Peyer's patch (tissue), 4 donors: ENCODE measurements around the gene ARHGEF7. TPM values are rescaled to one million over a fixed set of nuclear protein-coding genes. Genes with fewer than 3 reads are reported as not detected.

ENCODE experiments used
- DNase-seq, 3 donors: peaks; one replicate each; pipeline ENCODE4 v3.0.0-alpha.2; 2017 to 2019
- H3K27ac ChIP-seq, 4 donors: fragments of 200-600 bp; sonication (generic); one replicate each; pipeline ENCODE4 v1.5.1; 2016 to 2019
- H3K27me3 ChIP-seq, 2 donors: fragments of 200-600 bp; sonication (generic); one replicate each; pipeline ENCODE4 v1.5.1; 2019
- H3K36me3 ChIP-seq, 3 donors: fragments of 200-600 bp; sonication (generic); one replicate each; pipeline ENCODE4 v1.5.1; 2016 to 2019
- H3K4me1 ChIP-seq, 4 donors: fragments of 200-600 bp; sonication (generic); one replicate each; pipeline ENCODE4 v1.5.1; 2016 to 2019
- H3K4me3 ChIP-seq, 4 donors: fragments of 200-600 bp; sonication (generic); 1 replicate in 3 of 4; 2 replicates in 1 of 4; pipeline ENCODE4 v1.5.1; 2016 to 2019; ENCODE audit warnings: mild to moderate bottlenecking in 1 of 4
- H3K9me3 ChIP-seq, 4 donors: fragments of 200-600 bp; sonication (generic); one replicate each; pipeline ENCODE4 v1.5.1; 2016 to 2019; ENCODE audit warnings: mild to moderate bottlenecking in 1 of 4
- CTCF ChIP-seq, 6 experiments: fragments of 450-650 bp in 4 of 6; fragments of 200-600 bp in 2 of 6; sonication (generic) in 1 of 6; IDR thresholded peaks; one replicate each; pipeline ENCODE4 v1.5.1; 2017 to 2019; ENCODE audit warnings: antibody characterized with exemption in 6 of 6, mild to moderate bottlenecking in 3 of 6, moderate library complexity in 1 of 6
- POLR2A ChIP-seq, 2 donors: fragments of 450-650 bp; IDR thresholded peaks; one replicate each; pipeline ENCODE4 v1.5.1; 2017; ENCODE audit warnings: antibody characterized with exemption in 2 of 2, mild to moderate bottlenecking in 2 of 2, moderate library complexity in 2 of 2
- total RNA-seq, 4 donors: library from RNA; depleted of rRNA; stranded (reverse); fragments of >200 nt; gene quantifications; one replicate each; pipeline ENCODE4 v1.1.0, GENCODE V29; 2016

The ARHGEF7 gene
- total RNA-seq, 4 donors from 2014 or later, result 58.1 to 117 (median 95.5) TPM

GRCh38 chr13:111123221-111123620 is 8.1 kb downstream of the ARHGEF7 start:
- Histone ChIP-seq H3K9me3 (no peaks in the 10 kb centered on the region), H3K27me3 (no peaks in the 10 kb centered on the region), H3K4me3 (no peak overlapping the region), H3K27ac (no peak overlapping the region), H3K4me1 (no peaks in the 10 kb centered on the region), H3K36me3 (no peaks in the 10 kb centered on the region)
- TF ChIP-seq CTCF (IDR thresholded peaks at IDR 0.05) (no peak), POLR2A (IDR thresholded peaks at IDR 0.05) (no peak)
- no peak for DNase-seq

- H3K9me3 ChIP-seq, result no peaks in the 10 kb centered on the region
- no peaks in the 10 kb centered on the region for H3K4me1 ChIP-seq
- H3K36me3 ChIP-seq, result no peaks in the 10 kb centered on the region
- H3K27me3 ChIP-seq, result no peaks in the 10 kb centered on the region
- H3K4me3 ChIP-seq, result no peak overlapping the region
- no peak for DNase-seq
- H3K27ac ChIP-seq, result no peak overlapping the region
- TF ChIP-seq CTCF (IDR thresholded peaks at IDR 0.05) (no peak), POLR2A (IDR thresholded peaks at IDR 0.05) (no peak)
These were observed 8.5 kb downstream of the ARHGEF7 start for GRCh38 chr13:111123649-111124048.

- H3K27ac ChIP-seq, result no peak overlapping the region
- H3K4me3 ChIP-seq, result no peak overlapping the region
- no peaks in the 10 kb centered on the region for H3K36me3 ChIP-seq
- H3K4me1 ChIP-seq, result no peaks in the 10 kb centered on the region
- H3K9me3 ChIP-seq, result no peaks in the 10 kb centered on the region
- TF ChIP-seq CTCF (IDR thresholded peaks at IDR 0.05) (no peak), POLR2A (IDR thresholded peaks at IDR 0.05) (no peak)
- DNase-seq, result no peak
- no peaks in the 10 kb centered on the region for H3K27me3 ChIP-seq
These were observed 11.4 kb downstream of the ARHGEF7 start for GRCh38 chr13:111126509-111126908.

GRCh38 chr13:111129465-111130115 is 14.5 kb downstream of the ARHGEF7 start:
- Histone ChIP-seq H3K4me1 (no peaks in the 10 kb centered on the region), H3K27ac (no peak overlapping the region), H3K4me3 (no peak overlapping the region), H3K9me3 (no peaks in the 10 kb centered on the region), H3K36me3 (no peaks in the 10 kb centered on the region), H3K27me3 (no peaks in the 10 kb centered on the region)
- DNase-seq, result no peak
- TF ChIP-seq POLR2A (IDR thresholded peaks at IDR 0.05), result no peak
- no peak for TF ChIP-seq CTCF (IDR thresholded peaks at IDR 0.05)

GRCh38 chr13:111130116-111130508 is 15.0 kb downstream of the ARHGEF7 start:
- no peak for TF ChIP-seq POLR2A (IDR thresholded peaks at IDR 0.05)
- no peak for TF ChIP-seq CTCF (IDR thresholded peaks at IDR 0.05)
- no peak overlapping the region for H3K4me3 ChIP-seq
- no peaks in the 10 kb centered on the region for H3K36me3 ChIP-seq
- DNase-seq, result no peak
- no peaks in the 10 kb centered on the region for H3K9me3 ChIP-seq
- no peaks in the 10 kb centered on the region for H3K4me1 ChIP-seq
- no peak overlapping the region for H3K27ac ChIP-seq
- H3K27me3 ChIP-seq, result no peaks in the 10 kb centered on the region

- DNase-seq, result no peak
- H3K27me3 ChIP-seq, result no peaks in the 10 kb centered on the region
- H3K9me3 ChIP-seq, result no peaks in the 10 kb centered on the region
- TF ChIP-seq CTCF (IDR thresholded peaks at IDR 0.05) (no peak), POLR2A (IDR thresholded peaks at IDR 0.05) (no peak)
- no peak overlapping the region for H3K27ac ChIP-seq
- H3K4me1 ChIP-seq, result no peaks in the 10 kb centered on the region
- no peaks in the 10 kb centered on the region for H3K36me3 ChIP-seq
- no peak overlapping the region for H3K4me3 ChIP-seq
These were observed 15.9 kb downstream of the ARHGEF7 start for GRCh38 chr13:111131048-111131447.
